C1 segment of cervical spinal cord (tissue), 14 donors: ENCODE results near the gene GJA9.
"Not testable (repeated sequence)": the region's sequence is repeated elsewhere in the genome, so short reads cannot be mapped to it uniquely, and the experiment has no call there.

Source experiments
- DNase-seq, 14 donors: peaks; one replicate each; lab custom pipeline; 2025; lab: John Stamatoyannopoulos, UW

The GJA9 gene

DNA sequence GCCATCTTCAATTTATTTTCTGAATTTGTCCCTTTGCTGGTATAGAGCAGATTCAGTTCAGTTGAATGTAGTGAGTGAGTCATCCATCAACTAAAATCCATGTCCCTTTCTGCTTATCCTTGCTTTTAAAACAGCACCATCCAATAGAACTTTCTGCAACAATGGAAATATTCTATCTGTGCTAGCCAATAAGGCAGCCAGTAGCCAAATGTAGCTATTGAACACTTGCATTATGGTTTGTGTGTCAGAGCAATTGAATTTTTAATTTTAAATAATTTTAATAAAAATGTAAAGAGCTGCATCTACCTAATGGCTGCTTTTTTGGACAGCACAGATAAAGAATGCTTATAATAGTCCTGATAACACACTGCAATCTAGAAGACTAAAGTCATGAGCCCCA, at the start of gene GJA9:
Gene GJA9 (minus strand): TSS at position 101 of the 400 bp plus-strand sequence. CDS start 5,489 bp downstream, outside the sequence.
- DNase-seq, result no peak

GRCh38 chr1:38929476-38929875, 48.1 kb upstream of the GJA9 start:
- DNase-seq, result peak in 12 of 14 donors; percentile 28 to 89 (median 77)

DNA sequence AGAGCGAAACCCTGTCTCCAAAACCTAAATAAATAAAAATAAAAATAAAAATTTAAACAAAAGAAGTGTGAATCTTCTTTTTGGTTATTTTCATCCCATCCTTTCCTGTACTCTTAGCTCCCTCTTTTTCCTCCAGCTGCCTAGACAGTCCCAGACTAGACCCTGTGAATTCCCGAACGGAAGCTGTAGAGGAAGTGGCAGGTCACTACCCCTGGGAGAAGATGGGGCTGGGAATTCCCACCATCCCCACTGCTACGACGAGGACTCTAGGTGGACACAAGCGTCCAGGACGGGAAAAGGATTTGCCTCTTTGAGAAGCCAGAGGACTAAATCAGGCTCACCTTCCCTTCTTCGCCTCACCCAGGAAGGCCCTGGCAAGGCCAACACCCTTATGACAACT, 47.7 kb upstream of the GJA9 start:
- DNase-seq, result peak in 1 of 14 donors; percentile 85

GRCh38 chr1:38926091-38926490, 44.7 kb upstream of the GJA9 start:
- peak in 4 of 14 donors; percentile 2 to 24 (median 8) for DNase-seq

DNA sequence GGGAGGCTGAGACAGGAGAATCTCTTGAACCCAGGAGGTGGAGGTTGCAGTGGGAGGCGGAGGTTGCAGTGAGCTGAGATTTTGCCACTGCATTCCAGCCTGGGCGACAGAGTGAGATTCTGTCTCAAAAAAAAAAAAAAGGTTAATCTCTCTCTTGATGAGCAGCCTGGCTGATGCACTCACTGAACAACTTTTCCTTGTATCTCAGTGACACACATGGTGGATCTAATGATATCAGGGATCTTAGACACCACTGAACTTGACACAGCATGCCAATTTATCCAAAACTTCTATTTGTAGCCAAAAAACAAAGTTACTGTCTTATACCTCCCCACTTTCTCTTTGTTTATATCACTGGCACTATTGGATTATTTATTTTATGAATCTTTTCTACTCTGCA, 44.0 kb upstream of the GJA9 start:
- DNase-seq, result no peak

DNA sequence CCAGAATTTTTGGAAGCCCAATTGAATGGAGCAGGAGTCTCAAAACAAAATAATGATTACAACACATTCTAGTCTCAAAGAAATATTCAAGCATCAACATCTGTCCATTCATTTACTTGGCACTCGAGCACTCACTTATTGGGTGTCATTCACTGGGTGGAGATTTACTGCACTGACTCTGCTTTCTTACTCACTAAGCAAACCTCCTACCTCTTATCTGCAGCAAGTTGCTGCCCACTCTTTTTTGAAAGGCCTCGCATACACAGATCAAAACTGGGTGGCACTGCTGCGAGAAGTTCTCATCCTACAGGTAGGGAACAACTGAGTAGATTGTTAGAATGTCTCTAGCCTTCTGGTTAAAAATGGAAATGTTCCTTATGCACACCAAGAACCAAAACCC, 42.2 kb upstream of the GJA9 start:
- no peak for DNase-seq

- peak in 9 of 14 donors; percentile 8 to 61 (median 27) for DNase-seq
Observed at GRCh38 chr1:38919130-38919529, 37.7 kb upstream of the GJA9 start.

DNA sequence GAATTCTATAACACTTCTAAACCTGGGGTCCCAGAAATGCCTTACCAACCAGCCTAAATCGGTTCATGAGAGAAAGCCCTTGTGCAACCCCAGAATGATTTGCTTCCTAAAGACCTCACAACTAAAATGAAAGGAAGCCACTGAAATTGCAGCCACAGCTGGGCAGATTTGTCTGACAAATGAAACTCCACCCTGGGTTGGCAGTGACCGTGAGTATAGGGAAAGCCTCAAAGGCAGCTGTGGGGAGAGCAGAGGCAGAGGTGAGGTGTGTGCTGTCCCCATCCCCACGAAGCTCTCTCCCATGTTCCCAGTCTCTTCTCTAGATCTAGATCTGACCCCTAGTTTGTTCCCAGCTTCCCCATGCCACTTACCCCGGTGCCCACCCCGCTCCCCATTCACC, 37.2 kb upstream of the GJA9 start:
- peak in 1 of 14 donors; percentile 62 for DNase-seq

DNA sequence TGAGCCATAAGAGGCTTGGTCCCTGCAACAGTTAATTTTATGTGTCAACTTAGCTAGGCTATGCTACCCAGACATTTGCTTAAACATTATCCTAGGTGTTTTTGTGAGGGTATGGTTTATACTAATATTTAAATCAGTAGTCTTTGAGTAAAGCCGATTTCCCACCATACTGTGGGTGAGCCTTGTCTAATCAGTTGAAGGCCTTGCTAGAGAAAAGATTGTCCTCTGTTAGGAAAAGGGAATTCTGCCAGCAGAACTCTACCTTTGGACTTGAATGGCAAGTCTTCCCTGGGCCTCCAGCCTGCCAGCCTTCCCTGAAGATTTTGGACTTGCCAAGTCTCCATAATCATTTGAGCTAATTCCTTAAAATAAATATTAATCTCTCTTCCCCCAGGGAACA, 36.4 kb upstream of the GJA9 start:
- no peak for DNase-seq

DNA sequence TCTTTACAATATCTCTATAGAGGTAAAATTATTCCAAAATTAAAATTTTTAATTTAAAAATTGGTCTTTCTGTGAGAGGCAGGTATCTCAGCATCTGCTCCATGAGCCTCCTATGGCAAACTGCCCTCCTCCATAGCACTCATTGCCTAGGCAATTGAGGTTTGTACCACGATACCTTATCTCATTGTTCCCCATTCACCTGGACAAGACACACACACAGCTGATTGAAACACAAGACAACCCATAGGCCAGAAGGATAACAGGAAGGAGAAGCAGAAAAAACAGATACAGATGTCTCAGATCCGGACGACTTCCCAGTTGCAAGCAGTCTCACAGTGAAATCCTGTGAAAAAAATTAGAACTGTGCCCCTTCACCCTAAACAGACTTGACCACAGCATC, 36.0 kb upstream of the GJA9 start:
- DNase-seq, result no peak

GRCh38 chr1:38915352-38915948, 34.1 kb upstream of the GJA9 start:
- DNase-seq, result no peak

- not testable (repeated sequence) for DNase-seq
Observed at GRCh38 chr1:38914908-38915307, 33.5 kb upstream of the GJA9 start.

- DNase-seq, result peak in 3 of 14 donors; percentile 5 to 86 (median 18)
Observed at GRCh38 chr1:38908821-38909220, 27.4 kb upstream of the GJA9 start.

GRCh38 chr1:38905985-38906384, 24.6 kb upstream of the GJA9 start:
- no peak for DNase-seq

DNA sequence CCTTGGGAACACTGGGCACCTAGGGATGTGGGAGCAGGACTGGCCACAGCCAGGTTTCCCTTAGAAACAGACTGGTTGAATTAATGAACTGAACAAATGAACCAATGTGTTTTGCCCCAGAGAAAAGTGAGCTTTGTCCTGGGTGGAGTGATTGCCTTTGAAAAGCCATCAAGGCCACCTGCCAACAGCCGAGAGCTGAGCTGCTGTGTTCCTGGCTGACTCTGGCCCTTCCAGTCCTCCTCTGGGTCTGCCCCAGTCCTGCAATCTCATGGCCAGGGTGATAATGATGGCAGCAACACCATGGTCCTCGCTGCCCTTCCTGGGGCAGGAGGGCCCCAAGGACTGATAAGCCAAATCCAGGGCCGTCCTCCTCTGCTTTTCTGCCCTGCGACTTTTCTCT, 18.2 kb upstream of the GJA9 start:
- no peak for DNase-seq

GRCh38 chr1:38898653-38899230, 17.4 kb upstream of the GJA9 start:
- DNase-seq, result no peak

- DNase-seq, result no peak
Observed at GRCh38 chr1:38896169-38896568, 14.8 kb upstream of the GJA9 start.

DNA sequence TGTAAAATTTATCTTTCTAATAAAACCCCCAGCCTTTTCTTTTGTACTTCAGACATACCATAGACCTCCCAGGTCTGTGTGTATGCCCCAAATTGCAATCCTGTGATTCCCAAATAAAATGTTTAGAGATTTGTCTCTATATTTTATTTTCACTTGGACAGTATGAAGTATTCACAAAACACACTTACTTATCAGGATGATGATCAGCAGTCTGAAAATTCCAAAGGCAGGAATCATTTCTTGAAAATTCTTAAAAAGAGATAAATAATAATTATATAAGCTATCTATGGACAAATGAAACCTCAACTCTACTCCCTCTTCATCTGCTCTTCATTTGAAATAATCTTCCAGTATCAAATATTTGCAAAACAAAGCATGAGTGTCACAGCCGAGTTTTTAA, 11.6 kb upstream of the GJA9 start:
- no peak for DNase-seq

- DNase-seq, result no peak
Observed at GRCh38 chr1:38891753-38892152, 10.4 kb upstream of the GJA9 start.

DNA sequence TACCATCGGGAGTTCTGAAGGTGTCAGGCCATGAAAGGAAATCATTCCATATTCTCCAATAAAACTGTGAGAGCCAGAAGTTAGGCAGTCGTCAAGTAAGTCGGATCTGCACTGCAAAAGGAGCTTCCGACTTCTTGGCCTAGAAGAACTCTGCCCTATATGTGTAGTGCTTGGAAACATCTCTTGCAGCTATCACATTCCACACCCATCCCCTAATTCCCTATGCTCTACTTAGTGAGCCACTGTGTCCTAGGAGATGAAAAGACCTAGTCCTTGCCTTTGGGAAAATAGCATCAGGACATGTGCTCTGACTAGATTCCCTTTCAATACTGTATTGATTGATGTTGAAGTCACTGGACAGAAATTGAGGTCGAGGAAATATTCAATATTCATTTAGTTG, 8.2 kb upstream of the GJA9 start:
- no peak for DNase-seq

- no peak for DNase-seq
Observed at GRCh38 chr1:38888423-38889333, 7.3 kb upstream of the GJA9 start.

GRCh38 chr1:38885092-38885491, 3.7 kb upstream of the GJA9 start:
- no peak for DNase-seq

DNA sequence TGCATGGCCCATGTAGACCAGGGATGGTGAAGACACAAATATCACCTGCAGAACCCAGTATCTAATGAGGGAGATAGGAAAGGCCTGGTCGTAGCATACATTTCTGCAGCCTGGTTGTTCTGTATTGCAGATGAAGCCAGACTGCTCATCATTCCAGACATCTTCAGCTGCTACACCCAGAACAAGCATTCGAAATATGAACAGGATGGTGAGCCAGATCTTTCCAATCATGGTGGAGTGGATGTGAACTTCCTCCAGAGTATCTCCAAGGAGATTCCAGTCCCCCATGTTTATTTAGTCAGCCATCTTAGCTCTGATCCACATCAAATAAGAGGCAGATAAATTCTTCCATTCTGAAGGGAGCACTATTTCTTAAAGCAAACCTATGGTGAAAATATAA, 5.6 kb downstream of the GJA9 start:
- DNase-seq, result no peak
